ENCODE data around the gene DOK7.
A peak's percentile ranks its signal among the peaks of the same experiment; 100 is the strongest.

The DOK7 gene

GRCh38 chr4:3462790-3463415 lies at the start of gene DOK7:
Gene DOK7, plus strand, starts transcription at chr4:3463306. Its CDS starts 70 bp downstream, at chr4:3463376.
- DNase-seq (ENCODE audit: low spot score), result peak; percentile 59

GRCh38 chr4:3413675-3414420 lies 49.3 kb upstream of the DOK7 start:
- no peak for DNase-seq (ENCODE audit: low spot score)

GRCh38 chr4:3414421-3415279 lies 48.5 kb upstream of the DOK7 start:
- DNase-seq (ENCODE audit: low spot score), result no peak

- no peak for DNase-seq (ENCODE audit: low spot score)
These were observed 47.5 kb upstream of the DOK7 start for GRCh38 chr4:3415471-3416141.

DNA sequence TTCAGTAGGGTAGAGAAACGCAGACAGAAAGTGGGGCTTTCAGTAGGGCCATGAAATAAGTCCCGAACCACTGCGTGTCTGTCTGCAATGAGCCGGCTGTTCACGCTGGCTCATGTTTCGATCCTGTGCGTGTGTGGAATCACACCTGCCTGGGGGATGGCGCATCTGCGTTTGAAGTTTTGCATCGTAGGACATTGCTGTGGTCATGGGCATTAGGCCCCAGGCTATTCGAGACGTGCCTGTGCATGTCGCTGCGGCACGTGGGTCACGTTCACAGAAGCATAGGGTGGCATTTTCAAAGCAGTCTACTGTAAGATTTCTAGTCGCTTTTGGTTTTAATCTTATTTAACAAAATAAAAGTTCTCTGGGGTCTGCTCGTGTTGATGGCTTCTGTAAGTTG lies 46.8 kb upstream of the DOK7 start:
- no peak for DNase-seq (ENCODE audit: low spot score)

GRCh38 chr4:3416821-3417221 lies 46.3 kb upstream of the DOK7 start:
- no peak for DNase-seq (ENCODE audit: low spot score)

DNA sequence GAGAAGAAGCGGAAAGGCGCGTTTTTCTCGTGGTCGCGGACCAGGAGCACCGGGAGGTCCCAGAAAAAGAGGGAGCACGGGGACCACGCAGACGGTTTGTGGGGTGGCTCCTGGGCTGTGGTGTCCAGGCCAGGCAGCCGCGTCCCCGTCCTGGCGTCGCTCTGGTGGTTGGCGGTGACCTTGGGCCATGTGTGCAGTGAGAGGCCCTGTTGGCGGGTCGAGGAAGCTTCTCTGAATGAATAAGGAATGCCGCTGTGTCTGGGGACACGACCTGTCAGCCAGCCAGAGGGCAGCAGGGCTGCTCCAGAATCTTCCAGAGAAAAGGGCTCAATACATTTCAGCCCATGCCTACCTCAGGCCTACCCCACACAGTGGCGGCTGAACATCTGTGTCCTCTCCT lies 45.7 kb upstream of the DOK7 start:
- no peak for DNase-seq (ENCODE audit: low spot score)

- no peak for DNase-seq (ENCODE audit: low spot score)
These were observed 44.9 kb upstream of the DOK7 start for GRCh38 chr4:3418029-3418762.

GRCh38 chr4:3419836-3420605 lies 43.1 kb upstream of the DOK7 start:
- no peak for DNase-seq (ENCODE audit: low spot score)

- no peak for DNase-seq (ENCODE audit: low spot score)
These were observed 42.5 kb upstream of the DOK7 start for GRCh38 chr4:3420606-3420955.

- no peak for DNase-seq (ENCODE audit: low spot score)
These were observed 42.1 kb upstream of the DOK7 start for GRCh38 chr4:3420956-3421355.

DNA sequence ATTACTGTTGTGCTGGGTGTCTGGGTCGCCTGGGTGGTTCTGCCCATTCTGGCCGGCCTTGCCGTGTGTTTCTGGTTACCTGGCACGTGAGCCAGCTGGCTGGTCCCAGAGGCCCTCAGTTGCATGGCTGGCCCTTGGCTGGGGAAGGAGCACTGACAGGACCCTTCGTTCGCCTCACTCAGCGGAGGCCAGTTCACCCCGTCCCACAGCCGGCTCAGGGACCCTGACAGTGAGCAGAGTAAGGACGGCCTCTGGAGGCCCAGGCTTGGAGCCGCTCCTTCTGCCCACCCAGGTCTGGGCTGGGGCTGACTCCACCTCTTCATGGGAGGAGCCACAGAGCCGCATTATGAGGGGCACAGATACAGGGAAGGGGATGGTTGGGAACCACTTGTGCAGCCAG lies 41.6 kb upstream of the DOK7 start:
- DNase-seq (ENCODE audit: low spot score), result no peak

- no peak for DNase-seq (ENCODE audit: low spot score)
These were observed 40.8 kb upstream of the DOK7 start for GRCh38 chr4:3422241-3422801.

DNA sequence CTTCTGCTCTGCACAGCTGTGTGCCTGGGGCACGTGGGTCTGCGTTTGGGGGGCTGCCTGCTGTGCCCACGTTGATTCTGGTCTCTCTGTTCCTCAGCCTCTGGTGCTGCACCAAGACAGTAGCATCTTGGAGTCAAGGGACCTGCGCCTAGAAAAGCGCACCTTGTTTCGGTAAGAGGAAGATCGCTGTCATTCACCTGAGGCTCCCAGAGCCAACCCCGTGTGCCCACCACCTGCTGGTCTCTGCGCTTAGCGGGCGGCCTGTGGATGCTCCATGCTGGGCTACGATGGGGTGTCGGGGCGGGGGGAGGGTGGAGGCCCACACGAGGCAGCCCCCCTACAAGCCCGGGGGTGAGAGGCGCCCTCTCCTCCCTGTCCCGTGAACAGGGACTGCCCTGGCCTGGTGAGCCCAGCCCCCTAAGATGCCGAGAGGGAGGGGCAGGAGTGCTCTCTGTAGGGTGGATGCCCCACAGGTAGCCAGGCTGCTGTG lies 40.3 kb upstream of the DOK7 start:
- no peak for DNase-seq (ENCODE audit: low spot score)

DNA sequence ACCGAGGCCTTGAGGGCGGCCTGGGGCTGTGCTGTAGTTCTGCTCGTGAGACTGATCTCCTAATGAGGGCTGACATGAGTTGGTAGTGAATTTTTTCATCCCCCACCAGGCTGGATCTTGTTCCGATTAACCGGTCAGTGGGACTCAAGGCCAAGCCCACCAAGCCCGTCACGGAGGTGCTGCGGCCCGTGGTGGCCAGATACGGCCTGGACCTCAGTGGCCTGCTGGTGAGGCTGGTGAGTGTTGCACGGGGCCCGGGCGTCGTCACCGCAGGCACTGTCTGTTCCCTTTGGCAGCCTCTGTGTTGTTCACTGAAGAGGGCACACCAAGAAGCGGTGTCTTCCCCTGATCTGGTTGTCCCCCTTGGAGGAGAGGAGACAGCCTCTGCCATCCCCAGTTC lies 39.7 kb upstream of the DOK7 start:
- DNase-seq (ENCODE audit: low spot score), result no peak

- DNase-seq (ENCODE audit: low spot score), result no peak
These were observed 39.2 kb upstream of the DOK7 start for GRCh38 chr4:3423952-3424351.

- no peak for DNase-seq (ENCODE audit: low spot score)
These were observed 38.5 kb upstream of the DOK7 start for GRCh38 chr4:3424522-3425095.

- no peak for DNase-seq (ENCODE audit: low spot score)
These were observed 36.5 kb upstream of the DOK7 start for GRCh38 chr4:3426465-3427133.

- no peak for DNase-seq (ENCODE audit: low spot score)
These were observed 36.0 kb upstream of the DOK7 start for GRCh38 chr4:3427134-3427476.

All from AG08396 (cell line).